OCI-LY7 (cell line): Measurements from ENCODE around the gene RMI2. TPM values are rescaled to one million over a fixed set of nuclear protein-coding genes. Genes with fewer than 3 reads are reported as not detected.
A peak's percentile ranks its signal among the peaks of the same experiment; 100 is the strongest.

Experiments used
- BruUV-seq: library from RNA; stranded (reverse); fragments of 400-500 nt; replicated peaks from 2 replicates; lab custom pipeline; 2021; lab: Mats Ljungman, UMichigan
- CTCF ChIA-PET: fragments of 300-600 bp; sonication (Branson Sonifier 250); formaldehyde crosslinking; loops from one replicate; lab custom pipeline; 2022; ENCODE audit warnings: antibody characterized with exemption; ENCODE audit not compliant: unreplicated experiment; lab: Charles Lee
- POLR2A ChIA-PET: fragments of 300-600 bp; sonication (Branson Sonifier 250); formaldehyde crosslinking; loops from one replicate; lab custom pipeline; 2022; ENCODE audit warnings: antibody characterized with exemption; lab: Charles Lee
- DNase-seq: peaks from one replicate; pipeline ENCODE4 v3.0.0-alpha.2; 2015; ENCODE audit warnings: low spot score
- H2AFZ ChIP-seq: fragments of 200-600 bp; sonication (generic), shearing (Covaris generic); 2 replicates; pipeline ENCODE4 v1.6.1; 2014; ENCODE audit warnings: mild to moderate bottlenecking, antibody characterized with exemption, low read length, moderate library complexity
- H3K27ac ChIP-seq: fragments of 200-600 bp; sonication (generic); 2 replicates; pipeline ENCODE4 v1.5.1; 2014; ENCODE audit warnings: mixed run types, low read depth, mild to moderate bottlenecking, moderate library complexity, low read length, inconsistent platforms; ENCODE audit not compliant: poor library complexity, severe bottlenecking
- H3K36me3 ChIP-seq: fragments of 200-600 bp; sonication (generic); 2 replicates; pipeline ENCODE4 v1.6.1; 2014; ENCODE audit warnings: mild to moderate bottlenecking, antibody characterized with exemption, low read length, moderate library complexity, mixed read lengths; ENCODE audit not compliant: insufficient read depth
- H3K4me1 ChIP-seq: fragments of 200-600 bp; sonication (generic); 2 replicates; pipeline ENCODE4 v1.5.1; 2014; ENCODE audit warnings: mild to moderate bottlenecking, low read length; ENCODE audit not compliant: insufficient read depth, poor library complexity, severe bottlenecking
- H3K4me2 ChIP-seq: fragments of 200-600 bp; sonication (generic); 2 replicates; pipeline ENCODE4 v1.6.1; 2014; ENCODE audit warnings: mild to moderate bottlenecking, low read length
- H3K4me3 ChIP-seq: fragments of 200-600 bp; sonication (generic); 2 replicates; pipeline ENCODE4 v1.5.1; 2014; ENCODE audit warnings: mild to moderate bottlenecking, low read depth, low read length; ENCODE audit not compliant: poor library complexity, severe bottlenecking
- H3K79me2 ChIP-seq: fragments of 200-600 bp; sonication (generic); 2 replicates; pipeline ENCODE4 v1.6.1; 2016; ENCODE audit warnings: low read depth, mild to moderate bottlenecking, low read length, moderate library complexity, mixed read lengths; ENCODE audit not compliant: insufficient read depth
- H3K9me2 ChIP-seq: fragments of 200-600 bp; sonication (generic); 2 replicates; pipeline ENCODE4 v1.6.1; 2016; ENCODE audit warnings: mild to moderate bottlenecking, low read length, mixed read lengths; ENCODE audit not compliant: insufficient read depth
- H3K9me3 ChIP-seq: fragments of 200-600 bp; sonication (generic); 2 replicates; pipeline ENCODE4 v1.6.1; 2014; ENCODE audit warnings: mild to moderate bottlenecking, mixed run types, low read length, mixed read lengths
- H4K20me1 ChIP-seq: fragments of 200-600 bp; sonication (generic); 2 replicates; pipeline ENCODE4 v1.6.1; 2014; ENCODE audit warnings: mild to moderate bottlenecking, antibody characterized with exemption, low read length, moderate library complexity, mixed read lengths; ENCODE audit not compliant: insufficient read depth
- CTCF ChIP-seq: fragments of 200-600 bp; sonication (generic); conservative IDR thresholded peaks from 2 replicates; pipeline ENCODE4 v1.5.1; 2014; ENCODE audit warnings: mild to moderate bottlenecking, antibody characterized with exemption, low read length, moderate library complexity, mixed read lengths
- EZH2phosphoT487 ChIP-seq: fragments of 200-600 bp; sonication (generic); IDR thresholded peaks from 2 replicates; pipeline ENCODE4 v1.6.1; 2018; ENCODE audit warnings: low read depth, borderline replicate concordance, mild to moderate bottlenecking, mixed run types, antibody characterized with exemption, low read length, moderate library complexity, mixed read lengths
- intact Hi-C: fragments of 100-400 bp; cut with micrococcal nuclease; formaldehyde crosslinking; loops from one replicate; pipeline ENCODE4 v1.10.0; 2022; ENCODE audit not compliant: unreplicated experiment
- total RNA-seq, 2 experiments: library from RNA; depleted of rRNA in 1 of 2; stranded (reverse); fragments of >200 nt in 1 of 2; shearing (Covaris generic) in 1 of 2; gene quantifications; 2 replicates each; pipeline ENCODE4 v1.2.3, GENCODE V29; 2014 to 2022

RMI2 gene
- total RNA-seq, 2 experiments from 2014 or later = 84.5 to 126 TPM

- peaks cover 7% of the 10 kb centered on the region for H3K9me3 ChIP-seq
- peaks cover 75% of the 10 kb centered on the region for H3K4me1 ChIP-seq
- no peak overlapping the region for H2AFZ ChIP-seq
- ChIA-PET CTCF (no interaction called here), POLR2A (interaction anchor here (0.6 to 2.1 kb wide), 3 partner anchors 14 to 60 kb away, joined by 3 to 6 read pairs (median 3); no protein-coding TSS in a partner anchor)
- H3K36me3 ChIP-seq = peaks cover 4% of the 10 kb centered on the region; the same call in 1 of the 2 replicates
- DNase-seq = no peak
- H3K9me2 ChIP-seq = no peaks in the 10 kb centered on the region
- H4K20me1 ChIP-seq = no peaks in the 10 kb centered on the region
- H3K4me2 ChIP-seq = no peak overlapping the region
- H3K4me3 ChIP-seq = no peak overlapping the region
- no TSS peak for BruUV-seq
- H3K79me2 ChIP-seq = no peaks in the 10 kb centered on the region
- intact Hi-C loops = no loop called here
- H3K27ac ChIP-seq = peak overlapping the region; percentile 93
- no peak for TF ChIP-seq EZH2phosphoT487
- TF ChIP-seq CTCF = no peak
Measured at GRCh38 chr16:11326737-11327276, 18.5 kb upstream of the RMI2 start.

- peaks cover 4% of the 10 kb centered on the region; the same call in 1 of the 2 replicates for H3K36me3 ChIP-seq
- ChIA-PET POLR2A (interaction anchor here (0.7 to 2.1 kb wide), 3 partner anchors 9 to 61 kb away, joined by 3 to 8 read pairs (median 6); no protein-coding TSS in a partner anchor), CTCF (no interaction called here)
- H2AFZ ChIP-seq = no peak overlapping the region
- no peaks in the 10 kb centered on the region for H3K79me2 ChIP-seq
- peaks cover 7% of the 10 kb centered on the region for H3K9me3 ChIP-seq
- no peaks in the 10 kb centered on the region for H3K9me2 ChIP-seq
- peak overlapping the region; percentile 49 for H3K4me3 ChIP-seq
- peaks cover 80% of the 10 kb centered on the region for H3K4me1 ChIP-seq
- H3K27ac ChIP-seq = peak overlapping the region; percentile 93
- BruUV-seq = no TSS peak
- H4K20me1 ChIP-seq = no peaks in the 10 kb centered on the region
- peak; percentile 44 for DNase-seq
- intact Hi-C loops = loop anchor here (1.0 kb wide), 4 partner anchors 17 to 71 kb away; partner anchors contain the start of gene SOCS1
- TF ChIP-seq CTCF (no peak), EZH2phosphoT487 (no peak)
- H3K4me2 ChIP-seq = peak overlapping the region; percentile 83
Measured at GRCh38 chr16:11327277-11328171, 17.7 kb upstream of the RMI2 start.
